OCI-LY1 (cell line): ENCODE data around the gene ANKS6.

Experiments used
- H2AFZ ChIP-seq: fragments of 200-600 bp; sonication (generic), shearing (Covaris generic); 2 replicates; pipeline ENCODE4 v1.6.0; 2014; ENCODE audit warnings: antibody characterized with exemption, mild to moderate bottlenecking, low read length
- H3F3A ChIP-seq: fragments of 200-600 bp; sonication (generic), shearing (Covaris generic); 2 replicates; pipeline ENCODE4 v1.6.0; 2014; ENCODE audit warnings: mild to moderate bottlenecking, antibody characterized with exemption, low read length, moderate library complexity; ENCODE audit not compliant: insufficient read depth
- H3K27ac ChIP-seq: fragments of 200-600 bp; sonication (generic); 2 replicates; pipeline ENCODE4 v1.5.1; 2014; ENCODE audit warnings: low read length, mixed run types, mild to moderate bottlenecking, low read depth; ENCODE audit not compliant: poor library complexity, severe bottlenecking
- H3K27me3 ChIP-seq: fragments of 200-600 bp; sonication (generic); 2 replicates; pipeline ENCODE4 v1.6.0; 2014; ENCODE audit warnings: antibody characterized with exemption, mild to moderate bottlenecking, low read length, moderate library complexity; ENCODE audit not compliant: insufficient read depth
- H3K36me3 ChIP-seq: fragments of 200-600 bp; sonication (generic); 2 replicates; pipeline ENCODE4 v1.6.1; 2014; ENCODE audit warnings: mild to moderate bottlenecking, antibody characterized with exemption, low read length, moderate library complexity, mixed read lengths; ENCODE audit not compliant: insufficient read depth
- H3K4me1 ChIP-seq: fragments of 200-600 bp; sonication (generic); 2 replicates; pipeline ENCODE4 v1.5.1; 2014; ENCODE audit warnings: mild to moderate bottlenecking, low read length, moderate library complexity; ENCODE audit not compliant: insufficient read depth, severe bottlenecking
- H3K4me2 ChIP-seq: fragments of 200-600 bp; sonication (generic), shearing (Covaris generic); 2 replicates; pipeline ENCODE4 v1.6.1; 2014; ENCODE audit warnings: low read length
- H3K4me3 ChIP-seq: fragments of 200-600 bp; sonication (generic); 2 replicates; pipeline ENCODE4 v1.5.1; 2014; ENCODE audit warnings: low read length, low read depth, mild to moderate bottlenecking, mixed read lengths; ENCODE audit not compliant: poor library complexity, severe bottlenecking
- H3K79me2 ChIP-seq: fragments of 200-600 bp; shearing (Covaris generic); 2 replicates; pipeline ENCODE4 v1.6.1; 2016; ENCODE audit warnings: mixed run types, low read length, mixed read lengths; ENCODE audit not compliant: insufficient read depth
- H3K9ac ChIP-seq: fragments of 200-600 bp; sonication (generic), shearing (Covaris generic); 2 replicates; pipeline ENCODE4 v1.6.1; 2014; ENCODE audit warnings: mild to moderate bottlenecking, low read length, mixed read lengths
- H3K9me2 ChIP-seq: fragments of 200-600 bp; sonication (generic), shearing (Covaris generic); 2 replicates; pipeline ENCODE4 v1.6.1; 2014; ENCODE audit warnings: low read depth, mild to moderate bottlenecking, low read length, mixed read lengths
- H3K9me3 ChIP-seq: fragments of 200-600 bp; shearing (Covaris generic); 2 replicates; pipeline ENCODE4 v1.6.1; 2014; ENCODE audit warnings: low read length, mixed read lengths
- H4K20me1 ChIP-seq: fragments of 200-600 bp; sonication (generic), shearing (Covaris generic); 2 replicates; pipeline ENCODE4 v1.6.0; 2016; ENCODE audit warnings: mild to moderate bottlenecking, low read length; ENCODE audit not compliant: insufficient read depth
- EZH2 ChIP-seq: fragments of 200-600 bp; sonication (generic), shearing (Covaris generic); IDR thresholded peaks from 2 replicates; pipeline ENCODE4 v1.8.0; 2017; ENCODE audit warnings: borderline replicate concordance, mixed run types, mild to moderate bottlenecking, antibody characterized with exemption, low read length, moderate library complexity, mixed read lengths
- TF ChIP-seq, protein P1 (sequence below): fragments of 200-600 bp; sonication (generic), shearing (Covaris generic); IDR thresholded peaks from 2 replicates; pipeline ENCODE4 v1.5.1; 2017; ENCODE audit warnings: mild to moderate bottlenecking, antibody characterized with exemption, low read length, moderate library complexity, mixed read lengths

Gene ANKS6

GRCh38 chr9:98726735-98727134 is 69.6 kb downstream of the ANKS6 start:
- Histone ChIP-seq H3K27me3 (no peaks in the 10 kb centered on the region; the same call in 1 of the 2 replicates), H3K9me3 (no peaks in the 10 kb centered on the region), H3K27ac (no peak overlapping the region), H3K4me3 (no peak overlapping the region), H3K4me1 (peaks cover 11% of the 10 kb centered on the region), H3K79me2 (no peaks in the 10 kb centered on the region), H2AFZ (no peak overlapping the region), H4K20me1 (no peaks in the 10 kb centered on the region), H3K9ac (no peak overlapping the region), H3K36me3 (no peaks in the 10 kb centered on the region), H3F3A (no peaks in the 10 kb centered on the region), H3K4me2 (no peak overlapping the region), H3K9me2 (no peaks in the 10 kb centered on the region)
- TF ChIP-seq EZH2 = no peak
- TF ChIP-seq, protein P1, sequence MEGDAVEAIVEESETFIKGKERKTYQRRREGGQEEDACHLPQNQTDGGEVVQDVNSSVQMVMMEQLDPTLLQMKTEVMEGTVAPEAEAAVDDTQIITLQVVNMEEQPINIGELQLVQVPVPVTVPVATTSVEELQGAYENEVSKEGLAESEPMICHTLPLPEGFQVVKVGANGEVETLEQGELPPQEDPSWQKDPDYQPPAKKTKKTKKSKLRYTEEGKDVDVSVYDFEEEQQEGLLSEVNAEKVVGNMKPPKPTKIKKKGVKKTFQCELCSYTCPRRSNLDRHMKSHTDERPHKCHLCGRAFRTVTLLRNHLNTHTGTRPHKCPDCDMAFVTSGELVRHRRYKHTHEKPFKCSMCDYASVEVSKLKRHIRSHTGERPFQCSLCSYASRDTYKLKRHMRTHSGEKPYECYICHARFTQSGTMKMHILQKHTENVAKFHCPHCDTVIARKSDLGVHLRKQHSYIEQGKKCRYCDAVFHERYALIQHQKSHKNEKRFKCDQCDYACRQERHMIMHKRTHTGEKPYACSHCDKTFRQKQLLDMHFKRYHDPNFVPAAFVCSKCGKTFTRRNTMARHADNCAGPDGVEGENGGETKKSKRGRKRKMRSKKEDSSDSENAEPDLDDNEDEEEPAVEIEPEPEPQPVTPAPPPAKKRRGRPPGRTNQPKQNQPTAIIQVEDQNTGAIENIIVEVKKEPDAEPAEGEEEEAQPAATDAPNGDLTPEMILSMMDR = no peak

GRCh38 chr9:98724810-98725530 is 71.4 kb downstream of the ANKS6 start:
- Histone ChIP-seq H3K9me2 (no peaks in the 10 kb centered on the region), H3K27ac (no peak overlapping the region), H3K9ac (no peak overlapping the region), H3K4me2 (no peak overlapping the region), H4K20me1 (no peaks in the 10 kb centered on the region), H3F3A (no peaks in the 10 kb centered on the region), H2AFZ (no peak overlapping the region), H3K9me3 (no peaks in the 10 kb centered on the region), H3K4me3 (no peak overlapping the region), H3K27me3 (no peaks in the 10 kb centered on the region; the same call in 1 of the 2 replicates), H3K79me2 (no peaks in the 10 kb centered on the region), H3K4me1 (peaks cover 11% of the 10 kb centered on the region), H3K36me3 (no peaks in the 10 kb centered on the region)
- TF ChIP-seq, protein P1 = no peak
- TF ChIP-seq EZH2 = no peak

DNA sequence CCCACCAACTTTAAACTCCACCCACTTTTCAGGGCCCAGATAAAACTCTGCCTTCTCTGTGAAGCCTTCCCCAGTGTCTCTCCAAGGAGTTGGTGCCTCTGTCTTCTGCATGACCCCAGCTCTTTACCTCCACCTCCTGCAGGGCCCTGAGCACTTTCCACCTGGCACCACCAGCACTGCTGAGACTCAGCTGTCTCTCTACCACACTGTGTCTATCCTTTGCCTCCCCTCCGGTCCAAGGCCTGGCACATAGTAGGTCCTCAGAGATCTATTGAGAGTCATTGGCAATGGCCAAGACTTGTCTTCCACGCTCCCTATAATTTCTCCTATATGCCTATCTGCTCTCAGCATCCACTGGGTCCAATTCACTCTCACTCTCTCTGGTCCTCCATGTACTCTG is 74.7 kb downstream of the ANKS6 start:
- H3K9ac ChIP-seq = no peak overlapping the region
- no peak overlapping the region for H3K4me2 ChIP-seq
- no peak overlapping the region for H3K27ac ChIP-seq
- no peaks in the 10 kb centered on the region for H3K9me2 ChIP-seq
- H3K27me3 ChIP-seq = no peaks in the 10 kb centered on the region; the same call in 1 of the 2 replicates
- H3K9me3 ChIP-seq = no peaks in the 10 kb centered on the region
- TF ChIP-seq EZH2 = no peak
- TF ChIP-seq, protein P1 = no peak
- H3K36me3 ChIP-seq = no peaks in the 10 kb centered on the region
- no peaks in the 10 kb centered on the region for H3K79me2 ChIP-seq
- H3K4me1 ChIP-seq = peaks cover 4% of the 10 kb centered on the region
- no peak overlapping the region for H3K4me3 ChIP-seq
- no peaks in the 10 kb centered on the region for H4K20me1 ChIP-seq
- H2AFZ ChIP-seq = no peak overlapping the region
- H3F3A ChIP-seq = no peaks in the 10 kb centered on the region
